Stomach (tissue), 4 donors: ENCODE measurements around the gene GNB5.

ENCODE experiments used
- CTCF ChIP-seq, 7 experiments: fragments of 450-650 bp in 4 of 7; fragments of 200-600 bp in 3 of 7; sonication (generic) in 3 of 7; IDR thresholded peaks; one replicate each; pipeline ENCODE4 v1.5.1; 2016 to 2019; ENCODE audit warnings: antibody characterized with exemption in 7 of 7, control low read depth in 2 of 7, mild to moderate bottlenecking in 1 of 7
- EP300 ChIP-seq: sonication (generic); formaldehyde crosslinking; IDR thresholded peaks from one replicate; pipeline ENCODE4 v1.6.1; 2017; ENCODE audit warnings: antibody characterized with exemption

GRCh38 chr15:52150871-52151270 is 40.3 kb downstream of the GNB5 start:
- TF ChIP-seq EP300 (no peak), CTCF (IDR thresholded peaks at IDR 0.05) (no peak)
